ENCODE data around the gene SRL.
A peak's percentile ranks its signal among the peaks of the same experiment; 100 is the strongest.

Gene SRL

GRCh38 chr16:4203748-4204147, 38.1 kb downstream of the SRL start:
- no peak overlapping the region for H3K4me3 ChIP-seq (ENCODE audit: low read depth, low read length)
- DNase-seq (ENCODE audit: low read depth), result no peak
- no peak for TF ChIP-seq CTCF (IDR thresholded peaks at IDR 0.05; ENCODE audit: insufficient read depth, low read depth, low read length, missing control alignments)

- TF ChIP-seq CTCF (IDR thresholded peaks at IDR 0.05; ENCODE audit: insufficient read depth, low read depth, low read length, missing control alignments), result no peak
- DNase-seq (ENCODE audit: low read depth), result no peak
- no peak overlapping the region for H3K4me3 ChIP-seq (ENCODE audit: low read depth, low read length)
Measured at GRCh38 chr16:4202615-4203345, 39.1 kb downstream of the SRL start.

GRCh38 chr16:4200781-4201137, 41.1 kb downstream of the SRL start:
- no peak overlapping the region for H3K4me3 ChIP-seq (ENCODE audit: low read depth, low read length)
- no peak for DNase-seq (ENCODE audit: low read depth)

DNA sequence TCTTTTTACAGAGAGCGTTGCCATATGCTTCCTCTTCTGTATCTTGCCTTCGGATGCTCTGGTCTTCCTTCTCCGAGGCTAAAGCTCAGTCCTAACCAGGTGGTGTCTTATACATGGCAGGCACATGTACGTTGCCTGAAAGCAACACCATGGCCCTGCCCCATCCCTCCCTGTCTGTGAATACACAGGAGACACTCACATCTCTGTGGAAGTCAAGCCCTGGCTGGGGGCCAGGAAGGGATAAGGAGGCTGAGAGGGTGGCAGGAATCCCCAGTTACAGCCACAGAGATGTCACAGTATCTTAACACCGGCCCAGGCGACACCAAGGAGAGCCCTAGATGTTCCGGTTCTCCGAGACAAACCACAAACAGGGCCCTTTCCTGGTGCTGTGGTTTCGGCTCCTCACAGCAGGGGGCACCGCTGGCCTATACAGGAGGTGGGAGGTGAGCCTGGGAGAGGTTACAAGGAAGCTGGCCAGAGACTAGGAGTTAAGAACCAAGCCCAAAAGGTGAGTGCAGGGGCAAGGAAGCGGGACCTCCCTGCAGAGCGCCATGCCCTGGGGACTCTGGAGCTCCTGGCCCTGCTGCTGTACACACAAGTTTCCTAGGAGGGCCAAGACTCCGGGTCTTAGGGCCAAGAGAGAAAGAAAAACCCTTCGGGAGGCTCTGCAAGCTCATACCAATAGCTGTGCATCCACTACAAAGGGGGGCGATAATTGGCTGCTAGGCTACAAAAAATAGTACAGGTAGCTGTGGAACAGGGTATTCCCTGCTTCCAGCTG, 41.7 kb downstream of the SRL start:
- DNase-seq (ENCODE audit: low read depth), result peak; percentile 21
- peak; percentile 35 for TF ChIP-seq CTCF (IDR thresholded peaks at IDR 0.05; ENCODE audit: insufficient read depth, low read depth, low read length, missing control alignments)
- H3K4me3 ChIP-seq (ENCODE audit: low read depth, low read length), result no peak overlapping the region

More at GRCh38 chr16:4200781-4201137, 41.1 kb downstream of the SRL start:
- TF ChIP-seq CTCF (IDR thresholded peaks at IDR 0.05; ENCODE audit: insufficient read depth, low read depth, low read length, missing control alignments), result no peak

- TF ChIP-seq CTCF (IDR thresholded peaks at IDR 0.05; ENCODE audit: insufficient read depth, low read depth, low read length, missing control alignments), result no peak
- H3K4me3 ChIP-seq (ENCODE audit: low read depth, low read length), result no peak overlapping the region
- no peak for DNase-seq (ENCODE audit: low read depth)
Measured at GRCh38 chr16:4198816-4199215, 43.1 kb downstream of the SRL start.

GRCh38 chr16:4194661-4195060, 47.2 kb downstream of the SRL start:
- DNase-seq (ENCODE audit: low read depth), result no peak
- no peak for TF ChIP-seq CTCF (IDR thresholded peaks at IDR 0.05; ENCODE audit: insufficient read depth, low read depth, low read length, missing control alignments)
- no peak overlapping the region for H3K4me3 ChIP-seq (ENCODE audit: low read depth, low read length)
